Gastroesophageal sphincter (tissue), 3 donors: ENCODE measurements around the gene LCP1.

Experiments used
- EP300 ChIP-seq: sonication (generic); formaldehyde crosslinking; IDR thresholded peaks from one replicate; pipeline ENCODE4 v1.6.1; 2017; ENCODE audit warnings: antibody characterized with exemption, mild to moderate bottlenecking
- POLR2A ChIP-seq, 2 donors: fragments of 450-650 bp; IDR thresholded peaks; one replicate each; pipeline ENCODE4 v1.6.1; 2017; ENCODE audit warnings: antibody characterized with exemption in 2 of 2, mild to moderate bottlenecking in 2 of 2, moderate library complexity in 1 of 2
- POLR2AphosphoS5 ChIP-seq: sonication (generic); formaldehyde crosslinking; IDR thresholded peaks from one replicate; pipeline ENCODE4 v1.6.1; 2017; ENCODE audit warnings: antibody characterized with exemption
- TF ChIP-seq, protein P1 (sequence below), 4 experiments: fragments of 200-600 bp in 2 of 4; fragments of 450-650 bp in 2 of 4; sonication (generic) in 1 of 4; IDR thresholded peaks; one replicate each; pipeline ENCODE4 v1.5.1; 2017 to 2019; ENCODE audit warnings: antibody characterized with exemption in 4 of 4, mild to moderate bottlenecking in 2 of 4, moderate library complexity in 2 of 4

DNA sequence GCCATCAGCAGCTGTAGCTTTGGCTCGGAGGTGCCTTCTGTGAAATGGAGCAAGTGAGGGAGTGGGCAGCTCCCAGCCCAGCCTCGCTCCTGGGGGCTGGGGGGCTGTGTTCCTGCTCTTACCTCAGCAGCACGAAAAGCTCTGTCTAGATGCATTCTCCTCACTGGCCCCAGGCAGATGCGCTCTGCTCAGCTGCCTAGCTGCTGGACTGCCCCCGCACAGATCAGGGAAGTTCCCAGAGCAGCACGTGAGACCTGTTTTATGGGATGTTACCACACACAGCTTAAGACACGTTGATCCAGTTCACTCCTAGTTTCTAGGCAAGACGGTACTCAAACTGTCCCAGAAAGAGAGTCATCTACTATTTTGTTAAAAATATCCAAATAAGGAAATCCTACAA is 13.6 kb downstream of the LCP1 start:
- TF ChIP-seq, protein P1, sequence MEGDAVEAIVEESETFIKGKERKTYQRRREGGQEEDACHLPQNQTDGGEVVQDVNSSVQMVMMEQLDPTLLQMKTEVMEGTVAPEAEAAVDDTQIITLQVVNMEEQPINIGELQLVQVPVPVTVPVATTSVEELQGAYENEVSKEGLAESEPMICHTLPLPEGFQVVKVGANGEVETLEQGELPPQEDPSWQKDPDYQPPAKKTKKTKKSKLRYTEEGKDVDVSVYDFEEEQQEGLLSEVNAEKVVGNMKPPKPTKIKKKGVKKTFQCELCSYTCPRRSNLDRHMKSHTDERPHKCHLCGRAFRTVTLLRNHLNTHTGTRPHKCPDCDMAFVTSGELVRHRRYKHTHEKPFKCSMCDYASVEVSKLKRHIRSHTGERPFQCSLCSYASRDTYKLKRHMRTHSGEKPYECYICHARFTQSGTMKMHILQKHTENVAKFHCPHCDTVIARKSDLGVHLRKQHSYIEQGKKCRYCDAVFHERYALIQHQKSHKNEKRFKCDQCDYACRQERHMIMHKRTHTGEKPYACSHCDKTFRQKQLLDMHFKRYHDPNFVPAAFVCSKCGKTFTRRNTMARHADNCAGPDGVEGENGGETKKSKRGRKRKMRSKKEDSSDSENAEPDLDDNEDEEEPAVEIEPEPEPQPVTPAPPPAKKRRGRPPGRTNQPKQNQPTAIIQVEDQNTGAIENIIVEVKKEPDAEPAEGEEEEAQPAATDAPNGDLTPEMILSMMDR (IDR thresholded peaks at IDR 0.05), result no peak
- TF ChIP-seq POLR2AphosphoS5 (no peak), EP300 (no peak), POLR2A (IDR thresholded peaks at IDR 0.05) (no peak)
